ENCODE measurements around the gene FGF9.

- TF ChIP-seq POLR2AphosphoS5 (IDR thresholded peaks at IDR 0.05; ENCODE audit: low read depth, low read length) (no peak), POLR2A (IDR thresholded peaks at IDR 0.05; ENCODE audit: low read depth, low read length) (no peak), TAF1 (IDR thresholded peaks at IDR 0.05; ENCODE audit: borderline replicate concordance, low read depth, low read length) (no peak)
Measured at GRCh38 chr13:21736926-21737325, 66.1 kb downstream of the FGF9 start.
